AG09309 (cell line): Measurements from ENCODE around the gene TEX26.

ENCODE experiments used
- DNase-seq: peaks from one replicate; pipeline ENCODE4 v3.0.0-alpha.2; 2010; ENCODE audit warnings: low read depth
- H3K4me3 ChIP-seq: 2 replicates; pipeline ENCODE4 v1.5.1; 2011; ENCODE audit warnings: mild to moderate bottlenecking, low read depth, low read length, moderate library complexity; ENCODE audit not compliant: control insufficient read depth
- TF ChIP-seq, protein P1 (sequence below): IDR thresholded peaks from 2 replicates; pipeline ENCODE4 v1.5.1; 2011; ENCODE audit warnings: mild to moderate bottlenecking, low read depth, low read length, inconsistent platforms; ENCODE audit not compliant: insufficient read depth, control insufficient read depth; ENCODE audit errors: missing control alignments

TEX26 gene

DNA sequence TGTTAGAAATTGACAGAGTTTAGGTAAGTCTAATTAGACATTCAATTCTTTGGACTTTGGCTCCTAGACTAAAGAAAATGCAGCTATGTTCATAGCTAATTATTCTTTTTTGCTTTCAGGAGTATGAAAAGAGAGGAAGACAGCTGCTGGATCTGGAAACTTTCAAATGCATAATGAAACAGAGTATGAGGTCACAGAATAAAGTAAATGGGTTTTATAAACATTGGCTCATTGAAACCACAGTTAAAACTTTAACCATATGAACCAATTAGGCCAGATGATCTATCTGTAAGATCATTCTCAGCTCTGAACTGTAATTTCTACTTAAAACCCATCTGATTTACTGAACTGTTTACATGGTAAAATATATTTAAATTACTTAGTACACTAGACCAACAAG is 82.7 kb downstream of the TEX26 start:
- DNase-seq = no peak
- TF ChIP-seq, protein P1, sequence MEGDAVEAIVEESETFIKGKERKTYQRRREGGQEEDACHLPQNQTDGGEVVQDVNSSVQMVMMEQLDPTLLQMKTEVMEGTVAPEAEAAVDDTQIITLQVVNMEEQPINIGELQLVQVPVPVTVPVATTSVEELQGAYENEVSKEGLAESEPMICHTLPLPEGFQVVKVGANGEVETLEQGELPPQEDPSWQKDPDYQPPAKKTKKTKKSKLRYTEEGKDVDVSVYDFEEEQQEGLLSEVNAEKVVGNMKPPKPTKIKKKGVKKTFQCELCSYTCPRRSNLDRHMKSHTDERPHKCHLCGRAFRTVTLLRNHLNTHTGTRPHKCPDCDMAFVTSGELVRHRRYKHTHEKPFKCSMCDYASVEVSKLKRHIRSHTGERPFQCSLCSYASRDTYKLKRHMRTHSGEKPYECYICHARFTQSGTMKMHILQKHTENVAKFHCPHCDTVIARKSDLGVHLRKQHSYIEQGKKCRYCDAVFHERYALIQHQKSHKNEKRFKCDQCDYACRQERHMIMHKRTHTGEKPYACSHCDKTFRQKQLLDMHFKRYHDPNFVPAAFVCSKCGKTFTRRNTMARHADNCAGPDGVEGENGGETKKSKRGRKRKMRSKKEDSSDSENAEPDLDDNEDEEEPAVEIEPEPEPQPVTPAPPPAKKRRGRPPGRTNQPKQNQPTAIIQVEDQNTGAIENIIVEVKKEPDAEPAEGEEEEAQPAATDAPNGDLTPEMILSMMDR = no peak
- H3K4me3 ChIP-seq = no peak overlapping the region

DNA sequence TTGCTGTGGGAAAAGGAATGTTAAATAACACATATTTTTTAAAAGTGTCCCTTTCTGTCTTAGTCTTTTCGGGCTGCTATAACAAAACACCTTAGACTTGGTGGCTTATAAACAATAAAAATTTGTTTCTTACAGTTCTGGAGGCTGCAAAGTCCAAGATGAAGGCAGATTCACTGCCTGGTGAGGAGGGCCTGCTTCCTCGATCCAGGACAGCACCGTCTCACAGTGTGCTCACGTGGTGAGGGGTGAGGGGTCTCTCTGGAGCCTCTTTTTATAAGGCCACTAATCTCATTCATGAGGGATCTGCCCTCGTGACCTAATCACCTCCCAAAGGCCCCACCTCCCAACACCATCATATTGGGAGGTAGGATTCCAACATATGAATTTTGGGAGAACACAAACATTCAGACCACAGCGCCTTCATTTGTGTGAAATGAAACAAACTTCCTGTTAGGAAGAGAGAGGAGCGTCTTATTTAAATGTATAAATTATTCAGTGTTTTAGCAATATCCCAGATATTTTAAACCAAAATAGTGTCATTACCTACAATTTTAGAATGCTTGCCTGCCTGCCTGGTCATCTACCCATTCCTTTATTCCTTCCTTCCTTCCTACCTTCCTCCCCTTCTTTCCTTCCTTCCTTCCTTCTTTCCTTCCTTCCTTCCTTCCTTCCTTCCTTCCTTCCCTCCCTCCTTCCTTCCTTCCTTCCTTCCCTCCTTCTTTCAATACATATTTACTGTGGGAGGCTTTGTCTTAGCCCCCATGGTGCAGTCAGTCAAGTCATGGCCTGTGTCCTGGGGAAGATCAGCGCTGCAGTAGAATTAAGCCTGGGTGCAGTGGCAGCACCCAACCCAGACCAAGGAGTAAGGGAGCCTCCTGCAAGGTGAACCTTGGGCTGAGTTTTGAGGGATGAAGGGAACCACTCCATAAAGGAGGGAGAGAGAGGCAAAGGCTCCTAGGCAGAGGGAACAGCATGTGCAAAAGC is 84.2 kb downstream of the TEX26 start:
- TF ChIP-seq, protein P1 = no peak
- no peak for DNase-seq
- H3K4me3 ChIP-seq = no peak overlapping the region

DNA sequence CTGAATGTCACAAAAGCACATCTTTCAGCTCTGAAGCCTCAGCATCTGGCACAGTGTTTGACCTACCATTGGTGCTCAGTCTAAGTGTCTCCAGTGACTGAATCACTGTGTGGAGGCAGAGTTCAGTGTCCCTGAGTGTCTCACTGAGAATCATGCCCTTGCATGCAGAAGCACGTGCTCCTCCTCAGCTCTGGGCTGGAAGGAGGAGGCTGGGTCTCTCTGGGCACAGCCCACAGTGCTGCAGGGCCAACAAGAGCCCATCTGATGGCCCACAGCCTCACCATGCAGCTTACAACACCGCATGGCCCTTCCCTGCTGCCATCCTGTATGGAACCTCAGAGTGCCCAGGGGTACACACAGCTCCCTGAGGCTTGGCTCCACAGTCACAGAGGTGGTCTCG is 86.1 kb downstream of the TEX26 start:
- TF ChIP-seq, protein P1 = no peak
- no peak for DNase-seq
- H3K4me3 ChIP-seq = no peak overlapping the region

DNA sequence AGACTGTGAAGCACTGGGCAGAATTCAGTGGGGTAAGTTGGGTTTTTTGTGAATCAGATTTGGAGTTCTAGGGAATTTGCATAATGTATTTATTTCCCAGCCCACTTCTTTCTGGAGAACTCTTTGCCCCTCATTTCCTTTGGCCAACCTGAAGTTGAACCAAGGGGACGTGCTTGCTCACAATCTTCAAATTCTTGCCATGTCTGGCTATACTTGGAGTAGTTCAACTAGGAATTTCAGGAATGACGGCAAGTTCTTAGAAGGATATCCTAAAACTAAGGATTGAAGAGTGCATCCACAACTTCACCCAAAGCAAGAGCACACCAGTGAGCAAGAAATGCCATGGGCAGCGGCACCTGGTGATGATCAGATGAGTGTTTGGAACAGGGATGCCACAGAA is 88.5 kb downstream of the TEX26 start:
- no peak for DNase-seq
- no peak overlapping the region for H3K4me3 ChIP-seq
- TF ChIP-seq, protein P1 = no peak

DNA sequence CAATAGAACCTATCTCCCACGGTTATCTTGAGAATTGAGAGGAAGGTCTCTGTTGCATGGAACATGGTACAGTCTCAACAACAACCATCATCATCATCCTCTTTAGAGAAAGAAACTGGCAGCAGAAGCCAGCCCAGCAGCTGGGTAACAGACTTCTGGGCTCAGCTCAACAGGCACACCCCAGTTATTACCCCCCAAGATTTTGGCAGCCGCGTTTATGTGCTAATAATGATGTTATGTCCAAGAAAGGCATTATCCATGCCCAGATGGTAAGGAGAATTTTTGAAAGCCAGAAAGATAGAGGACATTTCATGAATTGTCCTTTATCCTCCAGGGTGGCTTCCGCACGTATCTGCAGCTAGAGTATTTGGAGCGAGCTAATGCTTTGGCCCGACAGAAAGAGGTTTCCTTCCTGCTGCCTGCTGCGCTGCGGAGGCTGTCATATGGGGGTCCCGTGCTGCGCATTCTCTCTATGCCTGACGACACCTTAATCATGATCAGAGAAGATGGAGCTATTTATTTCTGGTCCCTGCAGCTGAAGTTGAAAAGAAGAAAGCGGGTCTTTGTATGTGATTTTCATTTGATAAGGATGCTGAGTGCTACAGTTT is 89.9 kb downstream of the TEX26 start:
- no peak overlapping the region for H3K4me3 ChIP-seq
- TF ChIP-seq, protein P1 = no peak
- DNase-seq = no peak

DNA sequence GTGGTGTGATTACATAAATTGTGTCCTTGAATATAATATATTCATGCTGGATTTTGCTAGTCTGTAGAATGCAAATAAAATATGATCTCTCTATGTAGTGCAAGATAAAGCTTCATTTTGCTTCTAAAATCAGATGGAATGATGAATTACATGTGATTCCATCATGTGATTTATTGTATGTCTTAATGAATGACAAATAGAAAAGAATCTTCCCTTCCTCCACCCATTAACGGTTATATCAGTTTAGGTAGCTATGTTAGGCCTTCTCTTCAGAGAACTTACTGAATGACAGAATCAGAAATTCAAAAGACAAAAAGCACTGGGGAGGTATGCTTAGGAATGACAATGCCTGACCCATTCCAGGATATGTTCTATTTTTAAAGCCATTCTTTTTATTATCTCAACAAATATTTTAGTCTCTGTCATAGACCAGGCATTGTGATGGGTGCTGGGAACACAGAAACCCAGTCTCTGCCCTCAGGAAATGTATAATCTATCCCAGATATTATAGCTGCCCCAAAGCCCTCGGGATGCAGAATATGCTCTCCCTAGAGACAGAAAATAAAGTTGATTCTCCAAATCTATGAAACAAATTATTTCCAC is 90.6 kb downstream of the TEX26 start:
- no peak for DNase-seq
- no peak overlapping the region for H3K4me3 ChIP-seq
- TF ChIP-seq, protein P1 = no peak
